T-cell (primary cell): Measurements from ENCODE around the gene SLIT3. TPM values are rescaled to one million over a fixed set of nuclear protein-coding genes. Genes with fewer than 3 reads are reported as not detected.

Experiments
- ATAC-seq, 4 experiments: fragments of 200-7000 bp in 3 of 4; fragments of 150-1000 bp in 1 of 4; cut with Tn5 transposase; replicated peaks in 1 of 4; 1 replicate in 3 of 4; 2 replicates in 1 of 4; pipeline ENCODE4 v1.10.0; 2021; ENCODE audit warnings: moderate library complexity in 3 of 4, mild to moderate bottlenecking in 2 of 4, moderate number of reproducible peaks in 1 of 4
- CTCF ChIA-PET, 2 donors: fragments of 300-600 bp; sonication (Branson Sonifier 250); formaldehyde crosslinking; loops; one replicate each; lab custom pipeline; 2022; ENCODE audit warnings: antibody characterized with exemption in 2 of 2; lab: Charles Lee
- POLR2A ChIA-PET, 2 donors: fragments of 300-600 bp; sonication (Branson Sonifier 250); formaldehyde crosslinking; loops; one replicate each; lab custom pipeline; 2022; ENCODE audit warnings: antibody characterized with exemption in 2 of 2; lab: Charles Lee
- DNase-seq, 35 experiments: peaks; one replicate each; pipeline versions ENCODE4 v3.0.0 to v3.0.0-alpha.2; 2013 to 2023
- H3K27ac ChIP-seq: one replicate; pipeline ENCODE4 v1.5.1; 2013; ENCODE audit warnings: low read length
- H3K27me3 ChIP-seq, 2 experiments: replicated peaks in 1 of 2; 1 replicate in 1 of 2; 2 replicates in 1 of 2; pipeline versions ENCODE4 v1.6.1 to v1.7.0; 2013; ENCODE audit warnings: low read length in 1 of 2, mixed read lengths in 1 of 2; ENCODE audit not compliant: control insufficient read depth in 2 of 2, insufficient read depth in 2 of 2; ENCODE audit errors: extremely low read depth in 1 of 2
- H3K36me3 ChIP-seq, 2 donors: 1 replicate in 1 of 2; 2 replicates in 1 of 2; pipeline versions ENCODE4 v1.6.1 to v1.7.0; 2013; ENCODE audit warnings: low read length in 1 of 2; ENCODE audit not compliant: control insufficient read depth in 2 of 2, insufficient read depth in 1 of 2; ENCODE audit errors: extremely low read depth in 1 of 2
- H3K4me1 ChIP-seq, 2 experiments: 1 replicate in 1 of 2; 2 replicates in 1 of 2; pipeline versions ENCODE4 v1.6.1 to v1.7.0; 2013; ENCODE audit warnings: low read length in 2 of 2, mixed read lengths in 1 of 2; ENCODE audit not compliant: insufficient read depth in 2 of 2, control insufficient read depth in 1 of 2; ENCODE audit errors: extremely low read depth in 1 of 2
- H3K4me3 ChIP-seq, 2 donors: 1 replicate in 1 of 2; 2 replicates in 1 of 2; pipeline versions ENCODE4 v1.5.1 to v1.7.0; 2013; ENCODE audit warnings: mild to moderate bottlenecking in 2 of 2, low read length in 1 of 2, moderate library complexity in 1 of 2; ENCODE audit not compliant: control insufficient read depth in 1 of 2; ENCODE audit errors: extremely low read depth in 1 of 2
- H3K9me3 ChIP-seq: 2 replicates; pipeline ENCODE4 v1.7.0; 2013
- H3K27ac Mint-ChIP-seq, 2 donors: one replicate each; pipeline ENCODE4 v1.8.0; 2020 to 2021; ENCODE audit warnings: mild to moderate bottlenecking in 2 of 2, mixed read lengths in 2 of 2
- H3K27me3 Mint-ChIP-seq, 2 donors: one replicate each; pipeline ENCODE4 v1.8.0; 2021 to 2022; ENCODE audit warnings: mixed read lengths in 2 of 2
- H3K36me3 Mint-ChIP-seq: one replicate; pipeline ENCODE4 v1.8.0; 2021; ENCODE audit warnings: mixed read lengths
- H3K4me1 Mint-ChIP-seq, 3 donors: one replicate each; pipeline ENCODE4 v1.8.0; 2020 to 2022; ENCODE audit warnings: mixed read lengths in 3 of 3, mild to moderate bottlenecking in 1 of 3
- H3K4me3 Mint-ChIP-seq, 3 donors: one replicate each; pipeline ENCODE4 v1.8.0; 2020 to 2022; ENCODE audit warnings: mild to moderate bottlenecking in 3 of 3, mixed read lengths in 3 of 3, moderate library complexity in 3 of 3
- H3K9me3 Mint-ChIP-seq, 3 donors: one replicate each; pipeline ENCODE4 v1.8.0; 2020 to 2022; ENCODE audit warnings: mixed read lengths in 3 of 3
- WGBS: methylation state at CpG from one replicate; pipeline ENCODE4 v1.1.5; 2013; ENCODE audit warnings: missing lambda C conversion rate; ENCODE audit not compliant: insufficient coverage; 5-methylcytosine and 5-hydroxymethylcytosine counted together
- total RNA-seq, 35 experiments: library from RNA in 6 of 35; stranded (reverse) in 6 of 35; fragments of 120-200 nt in 1 of 35; gene quantifications; one replicate each; pipeline versions ENCODE4 v1.2.1 to v1.2.4 and lab custom pipeline; 2013 to 2026

SLIT3 gene
- total RNA-seq, 5 donors from 2014 or later (not counting 1 experiment from before 2014, with no cell fraction given), result 0.13 to 0.32 (median 0.13) TPM; not detected in 2

GRCh38 chr5:169001394-169001793, 299.5 kb downstream of the SLIT3 start:
- H3K9me3 ChIP-seq, result no peaks in the 10 kb centered on the region
- POLR2A ChIA-PET, result no interaction called here
- Mint-ChIP-seq H3K4me3 (no peak overlapping the region), H3K4me1 (no peaks in the 10 kb centered on the region), H3K27ac (no peak overlapping the region), H3K36me3 (no peaks in the 10 kb centered on the region), H3K27me3 (peaks cover 3 to 13% of the 10 kb centered on the region in 2 donors), H3K9me3 (no peaks in the 10 kb centered on the region)
- ATAC-seq (no peak), DNase-seq (no peak)
- H3K36me3 ChIP-seq, result no peaks in the 10 kb centered on the region
- no peak overlapping the region for H3K4me3 ChIP-seq
- CTCF ChIA-PET, result no interaction called here
- no CpG with 5 or more reads among the region's 3 CpGs for WGBS
- no peak overlapping the region for H3K27ac ChIP-seq
- peaks cover 0 to 8% of the 10 kb centered on the region in 2 experiments for H3K27me3 ChIP-seq
- no peaks in the 10 kb centered on the region for H3K4me1 ChIP-seq

GRCh38 chr5:168995024-168995423, 305.9 kb downstream of the SLIT3 start:
- Histone ChIP-seq H3K27ac (no peak overlapping the region), H3K9me3 (no peaks in the 10 kb centered on the region), H3K4me1 (no peaks in the 10 kb centered on the region), H3K4me3 (no peak overlapping the region), H3K27me3 (peaks cover 0 to 14% of the 10 kb centered on the region in 2 experiments), H3K36me3 (no peaks in the 10 kb centered on the region)
- no peak overlapping the region for H3K4me3 Mint-ChIP-seq
- H3K27me3 Mint-ChIP-seq, result peaks cover 0 to 12% of the 10 kb centered on the region in 2 donors
- CTCF ChIA-PET, result no interaction called here
- H3K36me3 Mint-ChIP-seq, result no peaks in the 10 kb centered on the region
- no peaks in the 10 kb centered on the region for H3K9me3 Mint-ChIP-seq
- no peaks in the 10 kb centered on the region for H3K4me1 Mint-ChIP-seq
- ATAC-seq, result no peak
- no peak for DNase-seq
- no CpG with 5 or more reads among the region's 3 CpGs for WGBS
- H3K27ac Mint-ChIP-seq, result no peak overlapping the region
- POLR2A ChIA-PET, result no interaction called here

GRCh38 chr5:168992687-168993086, 308.3 kb downstream of the SLIT3 start:
- Histone ChIP-seq H3K4me1 (peaks cover 0 to 2% of the 10 kb centered on the region in 2 experiments), H3K9me3 (no peaks in the 10 kb centered on the region), H3K4me3 (no peak overlapping the region), H3K27ac (no peak overlapping the region), H3K27me3 (peaks cover 0 to 10% of the 10 kb centered on the region in 2 experiments), H3K36me3 (no peaks in the 10 kb centered on the region)
- no peak overlapping the region for H3K4me3 Mint-ChIP-seq
- H3K27me3 Mint-ChIP-seq, result peaks cover 0 to 7% of the 10 kb centered on the region in 2 donors
- no peaks in the 10 kb centered on the region for H3K9me3 Mint-ChIP-seq
- H3K4me1 Mint-ChIP-seq, result peaks cover 0 to 2% (median under 1%) of the 10 kb centered on the region in 3 donors
- ChIA-PET POLR2A (no interaction called here), CTCF (no interaction called here)
- ATAC-seq (no peak), DNase-seq (no peak)
- H3K27ac Mint-ChIP-seq, result no peak overlapping the region
- H3K36me3 Mint-ChIP-seq, result no peaks in the 10 kb centered on the region
- 56% methylated on average over 3 of the region's 11 CpGs for WGBS

- CTCF ChIA-PET, result no interaction called here
- no peak overlapping the region for H3K27ac Mint-ChIP-seq
- H3K27me3 Mint-ChIP-seq, result peaks cover 3 to 13% of the 10 kb centered on the region in 2 donors
These were observed 308.9 kb downstream of the SLIT3 start for GRCh38 chr5:168992016-168992415.

GRCh38 chr5:168991311-168991710, 309.6 kb downstream of the SLIT3 start:
- Mint-ChIP-seq H3K9me3 (no peaks in the 10 kb centered on the region), H3K27ac (no peak overlapping the region), H3K27me3 (peaks cover 6 to 10% of the 10 kb centered on the region in 2 donors), H3K4me3 (no peak overlapping the region), H3K4me1 (peaks cover 0 to 6% (median 3%) of the 10 kb centered on the region in 3 donors), H3K36me3 (no peaks in the 10 kb centered on the region)
- DNase-seq, result no peak
- Histone ChIP-seq H3K36me3 (no peaks in the 10 kb centered on the region), H3K4me1 (peaks cover 0 to 5% of the 10 kb centered on the region in 2 experiments), H3K27me3 (peaks cover 0 to 5% of the 10 kb centered on the region in 2 experiments), H3K27ac (no peak overlapping the region), H3K9me3 (no peaks in the 10 kb centered on the region), H3K4me3 (no peak overlapping the region)
- ATAC-seq, result no peak
- ChIA-PET CTCF (interaction anchor here in 1 of 2 donors (0.6 kb wide), 1 partner anchor 592 kb away, joined by 5 read pairs; the partner anchor contains the start of gene SPDL1), POLR2A (no interaction called here)
- no CpG with 5 or more reads among the region's 2 CpGs for WGBS

More at GRCh38 chr5:168992016-168992415, 308.9 kb downstream of the SLIT3 start:
- H3K36me3 Mint-ChIP-seq, result no peaks in the 10 kb centered on the region
- no peaks in the 10 kb centered on the region for H3K9me3 Mint-ChIP-seq
- 90% methylated on average over 3 of the region's 5 CpGs for WGBS
- no peak overlapping the region for H3K27ac ChIP-seq
- no peaks in the 10 kb centered on the region for H3K9me3 ChIP-seq
- H3K36me3 ChIP-seq, result no peaks in the 10 kb centered on the region
- no peak for DNase-seq
- H3K27me3 ChIP-seq, result peaks cover 0 to 6% of the 10 kb centered on the region in 2 experiments
- no peak overlapping the region for H3K4me3 Mint-ChIP-seq
- POLR2A ChIA-PET, result interaction anchor here in 1 of 2 donors (0.7 kb wide), 1 partner anchor 1890 kb away, joined by 3 read pairs; no protein-coding TSS in a partner anchor
- H3K4me1 Mint-ChIP-seq, result peaks cover 0 to 6% (median 3%) of the 10 kb centered on the region in 3 donors
- H3K4me1 ChIP-seq, result peaks cover 0 to 5% of the 10 kb centered on the region in 2 experiments
- H3K4me3 ChIP-seq, result no peak overlapping the region
- no peak for ATAC-seq

- WGBS, result 80% methylated on average over 1 of the region's 4 CpGs
These were observed 310.3 kb downstream of the SLIT3 start for GRCh38 chr5:168990679-168991078.

More at GRCh38 chr5:168990679-168991078, 310.3 kb downstream of the SLIT3 start:
- Histone ChIP-seq H3K27me3 (peaks cover 0 to 5% of the 10 kb centered on the region in 2 experiments), H3K9me3 (no peaks in the 10 kb centered on the region), H3K4me1 (peaks cover 0 to 5% of the 10 kb centered on the region in 2 experiments), H3K4me3 (no peak overlapping the region), H3K36me3 (no peaks in the 10 kb centered on the region), H3K27ac (no peak overlapping the region)
- no peaks in the 10 kb centered on the region for H3K36me3 Mint-ChIP-seq
- H3K4me3 Mint-ChIP-seq, result no peak overlapping the region
- ATAC-seq (no peak), DNase-seq (no peak)
- no peaks in the 10 kb centered on the region for H3K9me3 Mint-ChIP-seq
- POLR2A ChIA-PET, result no interaction called here
- peaks cover 0 to 6% (median 3%) of the 10 kb centered on the region in 3 donors for H3K4me1 Mint-ChIP-seq
- CTCF ChIA-PET, result interaction anchor here in 1 of 2 donors (0.5 kb wide), 1 partner anchor 444 kb away, joined by 5 read pairs; no protein-coding TSS in a partner anchor
- H3K27ac Mint-ChIP-seq, result no peak overlapping the region
- peaks cover 10 to 13% of the 10 kb centered on the region in 2 donors for H3K27me3 Mint-ChIP-seq
